DMS153 treated with DMSO at 0.1 percent for 48 hours (cell line): ENCODE measurements around the gene RAPH1.

Experiments
- DNase-seq: peaks from one replicate; lab custom pipeline; 2025; ENCODE audit not compliant: unreplicated experiment; lab: John Stamatoyannopoulos, UW

RAPH1 gene

DNA sequence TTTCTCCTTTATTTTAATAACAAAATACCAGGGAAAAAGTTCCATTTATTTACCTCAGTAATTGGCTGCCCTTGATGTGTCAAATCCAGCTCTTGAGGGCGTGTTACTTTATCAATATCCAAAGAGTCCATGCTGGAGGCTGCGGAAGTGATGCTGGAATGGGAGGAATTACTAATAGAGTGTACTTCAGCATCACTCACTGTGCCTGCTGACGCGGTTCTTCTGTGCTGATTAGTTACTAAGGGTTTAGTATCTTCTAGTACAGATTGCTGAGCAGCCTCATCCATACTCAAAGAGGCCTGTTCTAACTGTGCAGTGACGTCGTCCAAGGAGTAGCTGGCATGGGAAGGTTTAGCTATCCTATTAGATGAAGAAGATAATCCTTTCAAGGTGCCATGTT, 45.6 kb downstream of the RAPH1 start:
- DNase-seq: no peak

DNA sequence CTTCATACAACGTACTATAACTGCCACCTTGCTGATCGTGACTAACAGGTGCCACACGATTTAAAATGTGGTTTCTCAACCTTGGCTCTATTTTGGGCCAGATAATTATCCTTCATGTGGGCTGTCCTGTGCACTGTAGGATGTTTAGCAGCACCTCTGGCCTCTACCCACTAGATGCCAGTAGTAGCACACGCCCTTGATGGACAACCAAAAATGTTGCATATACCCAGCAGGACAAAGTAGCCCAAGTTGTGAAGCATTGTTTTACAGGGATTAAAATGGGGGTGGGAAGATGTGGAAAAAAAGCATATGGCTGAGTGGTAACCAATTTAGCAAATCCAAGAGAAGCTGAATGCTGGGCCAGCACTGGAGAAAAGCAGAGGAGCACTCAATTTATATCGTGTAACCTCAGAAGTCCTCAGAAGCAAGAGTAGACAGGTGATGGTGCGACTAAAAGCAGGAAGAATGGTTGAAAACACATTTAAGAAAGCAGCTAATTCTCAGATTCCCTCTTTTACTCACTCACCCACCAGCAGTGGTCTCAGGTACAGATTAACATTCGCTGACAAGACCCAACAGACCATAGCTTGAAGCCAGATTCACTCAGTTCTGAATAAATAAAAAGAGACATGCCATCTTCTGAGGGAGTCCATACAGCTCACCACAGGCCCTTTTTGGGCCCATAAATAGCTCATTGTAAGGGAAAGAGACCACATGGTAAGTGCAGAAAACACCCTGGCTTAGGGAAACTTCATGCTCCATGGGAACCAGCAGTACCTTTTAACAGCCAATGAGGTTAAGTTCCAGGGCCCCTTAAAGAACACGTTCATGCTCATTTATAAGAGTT, 50.6 kb downstream of the RAPH1 start:
- DNase-seq: no peak

DNA sequence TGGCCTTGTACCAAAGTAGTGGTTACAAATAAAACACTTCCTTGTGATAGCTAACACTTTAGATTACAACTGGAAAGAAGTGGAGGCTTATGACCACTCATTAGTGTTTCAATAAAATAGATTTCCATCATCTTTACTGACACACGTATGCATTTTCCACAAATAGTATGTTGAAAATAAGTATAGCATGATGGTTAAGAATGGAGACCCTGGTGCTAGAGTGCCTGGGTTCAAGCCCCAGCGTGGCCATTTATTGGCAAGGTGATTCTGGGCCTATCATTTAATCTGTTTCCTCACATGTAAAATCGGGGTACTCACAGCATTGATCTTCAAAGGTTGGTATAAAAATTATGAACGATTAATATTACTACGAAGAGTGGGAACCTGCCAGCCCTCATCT, 54.5 kb downstream of the RAPH1 start:
- no peak for DNase-seq

DNA sequence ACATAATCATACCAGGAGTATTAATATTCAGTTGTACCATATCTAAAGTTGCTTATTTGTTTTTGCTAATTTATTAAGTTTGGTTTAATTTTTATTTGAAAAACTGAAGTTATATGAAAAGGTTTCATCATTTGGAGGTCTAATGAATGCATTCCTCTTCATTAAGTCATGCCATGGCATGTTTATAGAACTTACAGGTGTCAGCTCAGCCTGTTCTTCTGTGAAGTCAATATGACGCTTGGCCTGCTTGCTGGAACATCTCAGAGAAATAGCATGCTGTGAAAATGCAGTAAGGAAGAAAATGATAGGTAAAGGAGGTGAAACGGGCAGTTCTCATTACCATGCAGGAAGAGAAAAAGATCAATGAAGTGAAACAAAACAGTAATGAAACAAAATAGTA, 58.2 kb downstream of the RAPH1 start:
- DNase-seq: no peak

DNA sequence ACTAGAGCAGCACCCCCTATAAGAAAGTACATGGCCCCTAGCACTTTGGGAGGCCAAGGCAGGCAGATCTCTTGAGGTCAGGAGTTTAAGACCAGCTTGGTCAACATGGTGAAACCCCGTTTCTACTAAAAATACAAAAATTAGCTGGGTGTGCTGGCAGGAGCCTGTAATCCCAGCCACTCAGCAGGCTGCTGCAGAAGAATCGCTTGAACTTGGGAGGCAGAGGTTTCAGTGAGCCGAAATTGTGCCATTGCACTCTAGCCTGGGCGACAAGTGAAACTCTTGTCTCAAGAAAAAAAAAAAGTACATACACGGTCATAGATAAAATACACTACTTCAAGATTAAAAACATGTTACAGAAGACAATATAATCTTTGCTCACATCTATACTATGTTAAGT, 63.8 kb downstream of the RAPH1 start:
- no peak for DNase-seq

DNA sequence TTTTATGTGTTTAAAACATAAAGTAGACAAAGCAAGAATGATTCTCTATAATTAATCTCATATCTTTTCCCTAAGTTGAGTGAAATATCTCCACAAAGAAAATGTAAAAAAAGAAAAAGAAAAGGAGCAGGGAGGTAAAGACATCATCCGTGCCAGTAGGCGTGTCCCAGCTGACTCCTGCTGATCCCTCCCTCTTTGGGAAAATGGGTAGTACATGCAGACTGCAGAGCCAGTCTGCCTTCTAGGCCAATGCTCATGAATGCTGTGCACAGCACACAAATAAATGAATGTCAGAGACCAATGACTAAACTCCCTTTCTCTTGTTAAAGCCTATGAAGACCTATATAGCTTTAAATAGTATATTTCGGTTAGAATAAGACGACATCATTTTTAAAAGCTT, 64.7 kb downstream of the RAPH1 start:
- DNase-seq: no peak

DNA sequence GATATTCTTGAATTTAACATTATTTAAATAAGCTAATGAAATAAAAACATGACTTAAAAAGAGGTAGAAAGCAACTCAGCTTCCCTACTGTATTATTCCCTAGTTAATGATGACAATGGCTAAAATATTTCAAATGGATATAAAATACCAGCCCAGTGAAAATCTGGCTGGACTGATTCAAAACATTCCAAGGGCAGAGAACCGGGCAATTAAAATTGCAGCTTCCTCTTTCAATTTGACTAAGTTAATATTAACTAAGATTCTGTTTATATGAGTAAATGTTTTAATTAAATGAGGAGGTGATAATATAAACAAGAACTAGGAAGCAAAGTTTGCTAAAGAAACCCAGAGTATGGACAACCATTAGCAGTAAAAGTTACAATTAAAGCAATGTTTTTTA, 65.6 kb downstream of the RAPH1 start:
- DNase-seq: no peak

DNA sequence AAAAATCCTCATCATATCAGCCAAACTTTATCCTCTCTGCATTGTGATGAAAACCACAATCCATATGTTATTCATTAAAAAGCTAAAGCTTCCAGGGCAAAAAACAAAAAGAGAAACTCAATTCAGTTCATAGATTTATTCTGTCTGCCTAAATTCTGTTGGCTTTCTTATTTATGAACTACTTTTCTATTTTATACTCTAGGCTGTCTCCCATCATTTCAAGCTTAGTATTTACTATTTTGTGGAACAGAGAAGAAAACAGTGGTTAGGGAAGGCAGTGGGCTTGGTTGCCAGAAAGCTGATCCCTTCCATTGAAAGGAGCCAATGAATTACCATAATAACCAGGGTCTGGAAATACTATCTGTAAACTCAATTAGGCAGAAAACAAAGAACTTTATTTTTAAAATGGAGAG, 71.8 kb downstream of the RAPH1 start:
- DNase-seq: no peak

DNA sequence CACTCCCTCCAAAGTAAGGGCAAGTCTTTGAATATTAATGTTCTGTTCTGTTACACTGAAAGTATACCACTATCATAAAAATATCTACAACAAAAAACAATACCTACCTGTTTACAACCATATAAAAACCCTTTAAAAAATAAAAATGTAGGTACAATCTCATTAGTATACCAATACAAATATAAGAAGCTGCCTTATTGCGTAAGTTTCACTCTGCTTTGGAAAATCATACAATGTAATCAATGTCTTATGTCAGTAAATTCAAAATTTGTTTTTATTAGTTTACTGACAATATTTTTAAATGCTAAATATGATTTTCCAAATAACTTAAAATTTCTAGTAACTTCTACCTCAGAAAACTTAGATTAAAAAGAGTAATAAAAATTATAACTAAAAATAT, 72.8 kb downstream of the RAPH1 start:
- DNase-seq: no peak

DNA sequence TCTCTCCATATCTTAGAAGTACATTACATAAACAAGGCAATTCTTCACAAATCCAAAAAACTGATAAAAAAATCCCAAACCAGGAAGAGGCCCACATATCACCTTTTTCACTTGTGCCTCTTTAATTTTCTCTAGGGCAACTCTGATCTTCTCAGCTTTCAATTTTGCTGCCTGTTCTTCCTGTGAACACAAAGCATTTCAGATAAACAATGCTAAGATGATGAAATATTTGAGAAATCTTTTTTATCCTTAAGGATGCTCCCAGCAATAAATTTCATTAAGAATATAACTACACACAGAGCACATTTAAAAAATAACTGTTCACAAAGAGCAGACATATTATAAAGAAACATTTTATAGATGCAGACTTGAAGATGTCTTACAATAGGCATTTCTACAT, 73.4 kb downstream of the RAPH1 start:
- DNase-seq: no peak

DNA sequence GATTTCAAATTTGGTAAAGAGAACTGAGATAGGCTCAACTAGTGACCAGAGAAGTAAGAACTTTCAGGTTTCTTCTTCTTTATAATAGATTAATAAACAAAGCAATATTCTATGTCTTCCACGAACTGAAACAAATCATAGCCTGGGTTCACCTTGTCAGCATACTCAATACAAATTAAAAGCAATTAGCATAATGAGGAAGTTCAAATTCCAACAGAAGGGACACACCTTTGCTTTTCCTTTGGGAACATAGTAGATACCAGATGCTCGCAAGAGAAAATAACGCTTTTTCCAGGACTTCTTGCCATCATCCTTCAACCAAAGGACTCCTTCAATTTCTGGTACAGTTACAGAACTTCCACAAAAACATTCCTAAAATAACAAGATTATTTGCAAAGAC, 79.9 kb downstream of the RAPH1 start:
- DNase-seq: no peak

DNA sequence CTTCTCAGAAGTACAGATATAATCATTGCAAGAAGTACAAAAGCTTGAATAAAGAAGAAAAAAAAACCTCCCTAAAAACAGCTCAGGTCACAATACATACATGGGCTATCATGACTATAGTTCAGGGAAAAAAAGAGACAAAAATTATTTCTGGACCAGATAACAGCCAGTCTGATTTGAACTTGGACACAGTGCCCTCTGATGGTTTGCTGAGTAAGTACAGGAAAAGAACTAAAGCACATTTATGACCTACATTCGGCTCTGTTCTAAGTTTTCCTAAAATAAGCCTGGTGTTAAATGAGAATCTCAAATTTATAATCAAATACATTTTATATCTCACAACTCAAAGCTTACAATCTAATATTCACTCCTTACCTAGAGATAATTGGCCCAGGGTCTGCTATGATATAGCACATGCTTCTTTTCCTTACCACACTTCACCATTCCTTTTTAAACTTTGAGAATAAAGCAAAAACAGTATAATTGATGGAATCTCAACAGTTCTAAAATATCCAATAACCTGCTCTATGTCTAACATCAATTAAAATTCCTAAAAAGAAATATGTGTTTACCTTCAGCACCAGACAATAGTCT, 81.1 kb downstream of the RAPH1 start:
- DNase-seq: peak; percentile 48

DNA sequence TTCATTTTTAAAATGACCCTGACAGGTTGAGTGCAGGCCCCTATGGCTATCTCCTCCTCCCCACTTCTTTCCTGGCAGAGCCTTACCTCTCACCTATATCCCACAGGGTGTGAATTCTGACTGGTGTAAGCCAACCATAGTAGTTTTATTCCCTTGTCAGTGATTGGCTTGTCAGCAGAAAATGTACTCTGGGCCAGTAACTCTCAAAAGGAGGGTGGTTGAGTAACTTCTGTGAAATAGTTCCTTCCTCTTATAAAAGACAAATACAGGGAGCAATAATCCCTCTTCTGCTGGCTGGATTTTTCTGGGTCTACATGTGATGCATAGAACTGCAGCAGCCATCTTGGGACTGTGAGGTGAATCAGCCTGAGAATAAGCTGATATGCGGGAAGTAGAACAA, 83.4 kb downstream of the RAPH1 start:
- DNase-seq: no peak

DNA sequence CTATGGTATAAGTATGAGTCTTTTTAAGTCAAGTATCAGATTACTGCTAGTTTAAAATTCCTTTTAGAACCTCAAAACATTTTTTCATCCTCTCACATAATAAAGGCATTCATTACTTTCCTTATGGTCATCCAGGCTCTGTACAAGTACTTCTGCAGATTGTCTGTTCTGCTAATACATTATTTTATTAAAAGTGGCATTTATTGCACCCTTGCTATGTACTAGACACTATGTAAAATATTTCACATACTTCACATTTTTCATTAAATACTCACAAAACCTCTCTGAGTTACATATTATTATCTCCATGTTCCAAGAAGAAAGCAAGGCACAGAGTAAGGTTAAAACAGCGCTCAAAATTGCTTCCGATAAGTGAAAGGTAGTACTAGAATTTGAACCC, 84.1 kb downstream of the RAPH1 start:
- no peak for DNase-seq

DNA sequence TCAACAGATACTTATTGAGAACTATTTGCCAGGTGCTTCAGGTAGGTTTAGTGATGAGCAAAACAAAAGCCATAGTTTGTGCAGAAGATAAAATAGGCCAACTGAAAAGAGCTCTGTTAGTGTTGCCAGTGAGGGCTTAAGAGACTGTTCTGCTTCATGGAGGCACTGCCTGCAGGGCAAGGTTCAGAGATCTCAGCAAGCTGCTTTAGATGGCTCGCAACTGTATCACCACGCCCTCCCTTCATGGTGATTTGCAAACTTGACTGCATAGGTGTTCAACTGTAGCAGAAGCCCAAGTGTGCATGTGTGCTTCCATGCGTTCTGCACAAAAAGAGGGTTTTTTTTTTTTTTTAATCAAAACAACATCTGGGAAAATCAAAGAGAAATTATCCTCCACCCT, 84.5 kb downstream of the RAPH1 start:
- DNase-seq: no peak

DNA sequence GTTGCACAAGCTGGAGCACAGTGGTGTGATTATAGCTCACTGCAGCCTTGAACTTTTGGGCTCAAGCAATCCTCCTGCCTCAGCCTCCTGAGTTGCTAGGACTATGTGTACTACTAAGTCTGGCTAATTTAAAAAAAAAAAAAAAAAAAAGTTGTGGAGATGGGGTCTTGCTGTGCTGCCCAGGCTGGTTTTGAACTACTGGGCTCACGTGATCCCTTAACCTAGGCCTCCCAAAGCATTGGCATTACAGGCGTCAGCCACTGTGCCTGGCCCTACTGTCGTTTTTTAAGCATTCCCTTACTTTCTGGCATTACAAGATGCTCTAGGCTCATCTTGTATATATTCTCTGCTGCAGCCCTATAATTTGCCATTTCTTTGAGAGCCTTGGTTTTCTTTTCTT, 88.3 kb downstream of the RAPH1 start:
- DNase-seq: no peak

DNA sequence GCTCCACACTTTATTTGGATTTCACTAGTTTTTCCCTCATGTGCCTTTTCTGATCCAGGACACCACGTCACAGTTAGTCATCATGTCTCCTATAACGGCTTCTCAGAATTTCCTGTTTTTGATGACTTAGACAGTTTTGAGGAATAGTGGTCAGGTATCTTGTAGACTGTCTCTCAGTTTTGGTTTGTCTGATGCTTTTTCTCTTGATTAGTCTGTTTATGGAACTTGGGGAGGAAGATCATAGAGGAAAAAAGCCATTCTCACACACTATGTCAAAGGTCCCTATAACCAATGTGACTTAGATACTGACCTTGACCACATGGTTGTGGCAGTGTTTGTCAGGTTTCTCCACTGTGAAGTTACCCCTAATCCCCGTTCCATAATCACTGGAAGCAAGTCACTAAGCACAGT, 89.0 kb downstream of the RAPH1 start:
- no peak for DNase-seq

DNA sequence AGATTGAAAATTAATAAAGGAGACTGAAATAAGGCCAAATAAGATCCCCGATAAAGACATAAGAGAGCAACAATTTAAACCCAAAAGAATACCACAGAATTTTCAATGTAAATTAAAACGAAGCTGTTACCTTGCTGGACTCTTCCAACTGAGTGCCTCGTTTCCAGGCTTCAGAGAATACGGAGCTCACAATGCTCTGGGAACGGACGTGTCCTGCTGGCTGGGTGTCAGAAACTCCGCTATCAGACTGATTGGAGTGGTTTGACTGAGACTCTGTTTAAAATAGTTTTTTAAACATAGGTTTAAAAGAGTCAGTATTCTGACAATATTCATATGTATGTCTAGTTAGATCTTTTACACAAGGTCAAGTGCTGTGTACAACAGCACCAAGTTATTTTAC, 90.4 kb downstream of the RAPH1 start:
- no peak for DNase-seq

DNA sequence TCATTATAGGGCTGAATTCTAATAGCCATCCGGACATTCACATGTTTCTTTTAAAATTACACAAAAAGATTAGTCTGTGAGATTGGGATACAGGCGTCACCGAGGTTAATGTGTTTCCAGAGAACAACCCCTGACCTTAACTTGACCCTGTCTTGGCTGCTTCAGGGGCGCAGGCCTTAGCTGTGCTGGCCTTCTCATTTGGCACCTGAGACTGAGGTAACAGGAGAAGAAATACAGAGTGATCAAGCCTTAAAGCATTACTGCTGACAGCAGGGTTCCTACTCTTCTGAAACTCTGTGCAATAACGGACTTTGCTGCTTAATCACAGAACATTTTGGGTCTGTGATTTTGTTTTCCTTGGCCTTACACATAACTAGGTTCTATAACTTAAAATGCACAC, 92.6 kb downstream of the RAPH1 start:
- DNase-seq: no peak

DNA sequence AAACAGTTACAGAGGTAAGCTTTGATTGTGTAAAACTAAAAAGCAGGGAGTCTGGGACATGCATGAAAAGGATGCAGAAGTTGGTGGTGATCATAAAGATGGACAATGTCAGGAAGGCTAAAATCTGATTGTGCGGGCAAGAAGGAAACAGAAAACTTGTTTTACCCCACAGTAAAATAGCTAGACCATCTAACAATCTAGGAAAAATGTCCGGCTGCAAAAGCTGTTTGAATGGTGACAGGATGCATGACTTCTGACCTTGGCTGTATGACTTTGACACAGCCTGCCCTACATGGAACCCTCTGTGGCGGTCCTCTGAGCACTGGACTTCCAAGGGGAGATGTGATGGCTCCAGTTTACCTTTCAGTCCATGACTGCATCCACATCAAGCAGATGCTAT, 93.6 kb downstream of the RAPH1 start:
- DNase-seq: no peak

DNA sequence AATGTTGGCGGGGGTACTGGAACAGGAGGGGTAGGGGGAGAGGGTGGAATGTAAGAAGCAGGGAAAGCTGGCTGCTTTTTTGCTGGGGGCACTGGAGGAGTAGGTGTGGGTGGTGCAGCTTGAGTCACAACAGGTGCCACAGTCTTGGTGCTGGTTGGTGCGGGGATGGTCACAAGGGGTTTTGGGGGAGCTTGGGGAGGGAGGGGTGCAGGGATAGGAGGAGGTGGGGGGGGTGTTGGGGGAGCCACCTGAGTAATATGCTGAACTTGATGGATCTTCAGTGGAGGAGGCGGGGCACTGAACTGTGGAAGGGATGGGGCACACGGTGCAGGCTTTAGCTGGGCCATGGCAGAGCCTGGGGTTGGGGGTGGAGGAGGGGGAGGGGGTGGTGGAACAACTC, 94.4 kb downstream of the RAPH1 start:
- no peak for DNase-seq

DNA sequence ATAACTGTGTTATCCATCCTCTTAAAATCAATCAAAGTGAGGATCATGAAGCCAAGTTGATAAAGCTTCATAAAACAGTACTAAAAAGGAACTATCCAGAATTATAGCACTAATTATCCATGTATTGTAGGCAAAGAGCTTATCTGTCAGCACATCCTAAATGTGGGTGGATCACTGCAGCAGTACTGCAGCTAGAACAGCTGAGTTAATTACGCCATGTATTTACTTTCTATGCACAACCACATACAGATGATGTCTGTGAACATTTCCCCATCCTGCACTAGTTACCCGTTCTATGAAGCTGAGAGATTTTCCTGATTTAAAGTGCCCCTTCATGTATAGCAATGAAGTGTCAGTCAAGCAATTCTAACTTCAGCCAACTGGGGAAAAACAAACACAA, 96.6 kb downstream of the RAPH1 start:
- DNase-seq: no peak

DNA sequence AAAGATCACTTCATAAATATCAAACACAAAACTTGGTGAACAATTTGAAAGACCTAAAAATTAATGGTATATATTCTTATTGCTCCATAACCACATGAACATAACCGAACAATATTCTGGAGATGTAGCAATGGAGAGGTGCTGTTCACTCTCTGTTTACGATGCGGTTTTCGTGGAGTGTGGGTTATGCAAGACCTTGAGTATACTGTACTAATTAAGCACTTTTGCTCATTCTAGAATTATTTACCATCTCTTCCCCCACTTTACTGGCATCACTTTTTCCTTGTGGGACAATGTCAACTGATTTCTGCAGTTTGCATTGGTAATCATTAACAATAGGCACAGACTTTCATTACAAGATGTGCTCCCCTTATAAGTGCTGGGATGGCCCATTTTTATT, 97.6 kb downstream of the RAPH1 start:
- no peak for DNase-seq
